Left lung (tissue), 14 donors: ENCODE results near the gene TAPBP. TPM values are rescaled to one million over a fixed set of nuclear protein-coding genes. Genes with fewer than 3 reads are reported as not detected.
"Not testable (repeated sequence)": the region's sequence is repeated elsewhere in the genome, so short reads cannot be mapped to it uniquely, and the experiment has no call there.

Experiments used
- ATAC-seq: fragments of 200-7000 bp; cut with Tn5 transposase; one replicate; pipeline ENCODE4 v1.9.1; 2020; ENCODE audit warnings: moderate library complexity
- DNase-seq, 4 donors: peaks; one replicate each; pipeline ENCODE4 v3.0.0-alpha.2; 2013 to 2020
- H3K27ac ChIP-seq, 2 donors: fragments of 200-600 bp; sonication (generic) in 1 of 2; one replicate each; pipeline versions ENCODE4 v1.5.0 to v1.8.0; 2020 to 2021
- H3K27me3 ChIP-seq, 2 donors: fragments of 200-600 bp; sonication (generic) in 1 of 2; one replicate each; pipeline versions ENCODE4 v1.5.0 to v1.8.0; 2020 to 2021
- H3K36me3 ChIP-seq, 2 donors: fragments of 200-600 bp; sonication (generic) in 1 of 2; one replicate each; pipeline versions ENCODE4 v1.5.0 to v1.8.0; 2020 to 2021
- H3K4me1 ChIP-seq, 2 donors: fragments of 200-600 bp; one replicate each; pipeline ENCODE4 v1.8.0; 2021
- H3K4me3 ChIP-seq, 2 donors: fragments of 200-600 bp; sonication (generic) in 1 of 2; one replicate each; pipeline versions ENCODE4 v1.5.0 to v1.8.0; 2020 to 2021; ENCODE audit warnings: mild to moderate bottlenecking in 1 of 2
- H3K9me3 ChIP-seq, 2 donors: fragments of 200-600 bp; sonication (generic) in 1 of 2; one replicate each; pipeline versions ENCODE4 v1.5.0 to v1.8.0; 2020 to 2021
- intact Hi-C, 2 donors: fragments of 100-400 bp; cut with DNase I; formaldehyde crosslinking; loops; one replicate each; pipeline versions ENCODE4 v1.11.2 to v1.14.2; 2022
- long read RNA-seq, 12 donors: library from polyadenylated mRNA in 2 of 12; unstranded in 2 of 12; transcript quantifications; one replicate each; pipeline ENCODE4 v2.0.0 and lab custom pipeline, GENCODE V29; 2019 to 2026
- polyA plus RNA-seq, 6 donors: library from polyadenylated mRNA; unstranded; fragments of 120-200 nt; gene quantifications; one replicate each; pipeline ENCODE4 v1.2.1, GENCODE V29; 2013; ENCODE audit not compliant: insufficient read length in 6 of 6
- total RNA-seq, 2 donors: library from RNA; stranded (reverse); fragmentation: NEBNext Ultra II Directional; extraction: Animal tissue kit (Norgen Biotek cat#: 25700); gene quantifications; one replicate each; pipeline ENCODE4 v1.2.1, GENCODE V29; 2021
- TF ChIP-seq, protein P1 (sequence below), 2 donors: fragments of 200-600 bp; sonication (generic) in 1 of 2; IDR thresholded peaks; one replicate each; pipeline versions ENCODE4 v1.5.0 to v1.8.0; 2021; ENCODE audit warnings: antibody characterized with exemption in 2 of 2
- donor health status: DM: no; HTN: yes; CAD: no.
- donor health status: DM: no; HTN: no; CAD: no.

Gene TAPBP
- total RNA-seq: 100 to 1,000 TPM; 227 to 243 TPM
- 10 to 100 TPM; 41.5 to 60.2 (median 45.1) TPM for polyA plus RNA-seq
- long read RNA-seq, donor 1, partial matches to known transcripts: 7 of 14 reads
- long read RNA-seq, donor 1, other reads (novel, unspliced or antisense): 0 of 14 reads
- long read RNA-seq, donor 2, transcript TAPBP-234 (8 exons, 3,759 nt): major isoform, 8 of 83 reads
- long read RNA-seq, donor 2, partial matches to known transcripts: 71 of 83 reads
- long read RNA-seq, donor 2, other reads (novel, unspliced or antisense): 0 of 83 reads
- long read RNA-seq, donor 3, transcript TAPBP-234 (8 exons, 3,759 nt): major isoform, 5 of 5 reads
- long read RNA-seq, donor 3, partial matches to known transcripts: 0 of 5 reads
- long read RNA-seq, donor 3, other reads (novel, unspliced or antisense): 0 of 5 reads
- long read RNA-seq, donor 4, transcript TAPBP-234 (8 exons, 3,759 nt): major isoform, 14 of 42 reads
- long read RNA-seq, donor 4, partial matches to known transcripts: 21 of 42 reads
- long read RNA-seq, donor 4, other reads (novel, unspliced or antisense): 5 of 42 reads
- long read RNA-seq, donor 5, partial matches to known transcripts: 0 of 8 reads
- long read RNA-seq, donor 5, other reads (novel, unspliced or antisense): 0 of 8 reads
- long read RNA-seq, donor 6, partial matches to known transcripts: 0 of 9 reads
- long read RNA-seq, donor 6, other reads (novel, unspliced or antisense): 0 of 9 reads
- long read RNA-seq, donor 7, partial matches to known transcripts: 0 of 5 reads
- long read RNA-seq, donor 7, other reads (novel, unspliced or antisense): 0 of 5 reads
- long read RNA-seq, donor 8, transcript TAPBP-234 (8 exons, 3,759 nt): major isoform, 10 of 23 reads
- long read RNA-seq, donor 8, partial matches to known transcripts: 8 of 23 reads
- long read RNA-seq, donor 8, other reads (novel, unspliced or antisense): 0 of 23 reads
- long read RNA-seq, donor 9: 0 reads
- long read RNA-seq, donor 10, transcript TAPBP-234 (8 exons, 3,759 nt): major isoform, 17 of 33 reads
- long read RNA-seq, donor 10, partial matches to known transcripts: 4 of 33 reads
- long read RNA-seq, donor 10, other reads (novel, unspliced or antisense): 10 of 33 reads
- long read RNA-seq, donor 11, partial matches to known transcripts: 8 of 15 reads
- long read RNA-seq, donor 11, other reads (novel, unspliced or antisense): 0 of 15 reads
- long read RNA-seq, donor 12, transcript TAPBP-234 (8 exons, 3,759 nt): major isoform, 6 of 10 reads
- long read RNA-seq, donor 12, partial matches to known transcripts: 0 of 10 reads
- long read RNA-seq, donor 12, other reads (novel, unspliced or antisense): 0 of 10 reads

DNA sequence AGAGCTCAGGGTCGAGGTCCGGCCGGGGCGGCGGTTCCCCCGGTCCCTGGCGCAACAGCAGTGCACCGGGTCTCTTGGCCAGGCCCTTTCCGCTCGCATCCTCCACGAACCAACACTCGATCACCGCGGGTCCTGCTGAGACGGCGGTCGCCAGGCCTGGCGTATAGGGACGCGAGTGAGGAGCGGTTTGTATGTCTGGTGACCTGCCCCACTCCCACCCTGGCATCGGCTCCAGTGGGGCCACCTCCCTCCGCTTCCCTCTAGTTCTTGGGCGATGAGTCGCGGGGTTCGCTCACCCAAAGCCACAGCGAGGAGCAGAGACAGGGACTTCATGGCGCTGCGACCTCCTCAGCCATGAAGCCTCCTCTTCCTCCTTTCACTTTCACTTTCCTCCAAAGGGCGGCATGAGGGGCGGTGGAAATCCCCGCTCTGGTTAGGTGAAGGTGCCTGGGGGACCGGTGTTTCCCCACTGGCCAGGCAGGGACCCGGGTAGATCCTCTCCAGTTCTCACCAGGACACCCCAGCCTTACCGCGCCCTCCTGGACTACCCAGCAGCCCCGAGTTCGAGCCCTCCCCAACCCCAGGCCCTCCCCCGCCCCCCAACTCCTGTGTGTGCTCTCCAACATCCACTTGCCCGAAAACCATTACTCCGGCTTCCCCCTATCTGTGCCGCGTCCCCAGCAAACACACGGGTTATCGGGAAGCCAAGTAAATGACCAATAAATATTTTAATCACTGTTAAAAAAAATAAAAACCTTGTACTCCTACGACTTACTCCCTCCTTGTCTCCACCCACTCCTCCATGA is at the start of gene TAPBP:
TSS of gene TAPBP (minus strand) at position 370 of the 806 bp plus-strand sequence. CDS start at position 333, 37 bp downstream.
- TF ChIP-seq, protein P1, sequence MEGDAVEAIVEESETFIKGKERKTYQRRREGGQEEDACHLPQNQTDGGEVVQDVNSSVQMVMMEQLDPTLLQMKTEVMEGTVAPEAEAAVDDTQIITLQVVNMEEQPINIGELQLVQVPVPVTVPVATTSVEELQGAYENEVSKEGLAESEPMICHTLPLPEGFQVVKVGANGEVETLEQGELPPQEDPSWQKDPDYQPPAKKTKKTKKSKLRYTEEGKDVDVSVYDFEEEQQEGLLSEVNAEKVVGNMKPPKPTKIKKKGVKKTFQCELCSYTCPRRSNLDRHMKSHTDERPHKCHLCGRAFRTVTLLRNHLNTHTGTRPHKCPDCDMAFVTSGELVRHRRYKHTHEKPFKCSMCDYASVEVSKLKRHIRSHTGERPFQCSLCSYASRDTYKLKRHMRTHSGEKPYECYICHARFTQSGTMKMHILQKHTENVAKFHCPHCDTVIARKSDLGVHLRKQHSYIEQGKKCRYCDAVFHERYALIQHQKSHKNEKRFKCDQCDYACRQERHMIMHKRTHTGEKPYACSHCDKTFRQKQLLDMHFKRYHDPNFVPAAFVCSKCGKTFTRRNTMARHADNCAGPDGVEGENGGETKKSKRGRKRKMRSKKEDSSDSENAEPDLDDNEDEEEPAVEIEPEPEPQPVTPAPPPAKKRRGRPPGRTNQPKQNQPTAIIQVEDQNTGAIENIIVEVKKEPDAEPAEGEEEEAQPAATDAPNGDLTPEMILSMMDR (IDR thresholded peaks at IDR 0.05): no peak
- intact Hi-C loops: loop anchor here in 1 of 2 donors (10.0 kb wide), 1 partner anchor 101 kb away; the partner anchor contains the start of genes CUTA and PHF1
- peak; percentile 30 for ATAC-seq
- peak within 1 kb of the TSS; percentile 81 to 97 for H3K4me3 ChIP-seq
- H3K9me3 ChIP-seq: no peaks in the 10 kb centered on the region
- peaks cover 0 to 40% of the 10 kb centered on the region in 2 donors for H3K36me3 ChIP-seq
- H3K27ac ChIP-seq: peak within 1 kb of the TSS; percentile 97 to 100
- DNase-seq: peak; percentile 63 to 89 (median 74)
- no peaks in the 10 kb centered on the region for H3K27me3 ChIP-seq
- H3K4me1 ChIP-seq: peaks cover 20 to 65% of the 10 kb centered on the region in 2 donors

DNA sequence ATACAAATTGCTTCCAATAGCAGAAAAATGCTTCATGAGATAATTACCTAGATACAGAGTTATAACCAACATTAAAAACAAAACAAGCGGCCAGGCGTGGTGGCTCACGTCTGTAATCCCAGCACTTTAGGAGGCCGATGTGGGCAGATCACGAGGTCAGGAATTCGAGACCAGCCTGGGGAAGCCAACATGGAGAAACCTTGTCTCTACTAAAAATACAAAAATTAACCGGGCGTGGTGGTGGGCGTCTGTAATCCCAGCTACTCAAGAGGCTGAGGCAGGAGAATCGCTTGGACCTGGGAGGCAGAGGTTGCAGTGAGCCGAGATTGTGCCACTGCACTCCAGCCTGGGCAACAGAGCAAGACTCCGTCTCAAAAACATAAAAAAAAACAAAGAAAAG is 49.6 kb upstream of the TAPBP start:
- H3K27ac ChIP-seq, H3K27me3 ChIP-seq, H3K4me1 ChIP-seq, H3K9me3 ChIP-seq, H3K36me3 ChIP-seq, DNase-seq, H3K4me3 ChIP-seq, intact Hi-C loops, ATAC-seq: not testable (repeated sequence)

DNA sequence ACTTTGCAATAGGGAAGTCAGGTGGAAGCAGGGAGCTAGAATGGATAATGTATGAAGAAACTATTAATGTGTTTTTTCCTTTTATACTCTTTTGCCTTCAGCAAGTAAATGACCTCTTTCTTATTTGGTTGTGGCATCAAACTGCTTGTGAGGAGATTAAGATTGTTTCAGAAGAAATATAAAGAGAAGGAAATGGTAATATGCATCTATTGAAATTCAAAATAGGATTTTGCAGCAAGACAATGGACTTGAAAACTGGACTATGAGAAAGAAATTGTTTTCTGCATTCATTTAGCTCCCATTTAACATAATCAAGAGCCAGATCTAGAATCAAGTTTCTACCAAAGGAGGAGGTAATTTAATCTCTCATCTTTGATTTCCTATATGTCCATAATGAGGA is 45.5 kb upstream of the TAPBP start:
- DNase-seq (no peak), ATAC-seq (no peak)
- Histone ChIP-seq H3K4me1 (peaks cover 0 to 5% of the 10 kb centered on the region in 2 donors), H3K27ac (no peak overlapping the region), H3K4me3 (no peak overlapping the region), H3K9me3 (no peaks in the 10 kb centered on the region), H3K27me3 (peaks cover 0 to 4% of the 10 kb centered on the region in 2 donors), H3K36me3 (no peaks in the 10 kb centered on the region)
- TF ChIP-seq, protein P1 (IDR thresholded peaks at IDR 0.05): no peak
- intact Hi-C loops: no loop called here

DNA sequence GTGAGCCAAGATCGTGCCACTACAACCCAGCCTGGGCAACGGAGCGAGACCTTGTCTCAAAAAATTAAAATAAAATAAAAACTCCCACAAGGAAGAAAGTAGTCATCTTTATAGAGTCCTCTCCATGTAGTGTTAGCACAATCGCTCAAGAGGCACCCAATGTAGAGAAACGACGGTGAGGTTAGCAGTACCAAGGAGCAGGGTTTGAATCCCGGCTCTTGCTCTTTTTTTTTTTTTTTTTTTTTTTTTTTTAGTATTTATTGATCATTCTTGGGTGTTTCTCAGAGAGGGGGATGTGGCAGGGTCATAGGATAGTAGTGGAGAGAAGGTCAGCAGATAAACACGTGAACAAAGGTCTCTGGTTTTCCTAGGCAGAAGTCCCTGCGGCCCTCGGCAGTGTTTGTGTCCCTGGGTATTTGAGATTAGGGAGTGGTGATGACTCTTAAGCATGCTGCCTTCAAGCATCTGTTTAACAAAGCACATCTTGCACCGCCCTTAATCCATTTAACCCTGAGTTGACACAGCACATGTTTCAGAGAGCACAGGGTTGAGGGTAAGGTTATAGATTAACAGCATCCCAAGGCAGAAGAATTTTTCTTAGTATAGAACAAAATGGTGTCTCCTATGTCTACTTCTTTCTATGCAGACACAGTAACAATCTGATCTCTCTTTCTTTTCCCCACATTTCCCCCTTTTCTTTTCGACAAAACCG is 43.4 kb upstream of the TAPBP start:
- H3K4me1 ChIP-seq, H3K27me3 ChIP-seq, DNase-seq, intact Hi-C loops, H3K36me3 ChIP-seq, H3K9me3 ChIP-seq, H3K4me3 ChIP-seq, H3K27ac ChIP-seq: not testable (repeated sequence)
- peak; percentile 34 for ATAC-seq

DNA sequence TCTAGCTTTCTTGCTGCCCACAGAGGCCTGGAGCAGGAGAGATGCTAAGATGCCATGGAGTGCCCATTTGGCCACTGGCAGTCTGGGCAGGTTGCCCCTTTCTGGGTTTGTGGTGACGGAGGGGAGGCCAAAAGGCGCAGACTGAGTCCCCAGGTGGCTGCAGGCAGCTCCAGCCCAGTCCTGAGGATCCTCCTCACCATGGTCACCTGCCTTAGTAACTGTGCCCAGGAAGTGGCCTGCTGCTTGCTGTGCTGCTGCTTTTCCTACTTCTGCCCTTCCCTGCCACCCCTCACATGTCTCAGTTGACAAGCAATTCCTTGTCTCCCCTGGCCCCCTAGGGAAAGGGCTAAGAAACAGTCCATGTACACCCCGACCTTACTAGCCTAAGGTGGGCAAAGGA is 42.4 kb upstream of the TAPBP start:
- no peak for DNase-seq
- ATAC-seq: no peak
- no peaks in the 10 kb centered on the region for H3K36me3 ChIP-seq
- TF ChIP-seq, protein P1 (IDR thresholded peaks at IDR 0.05): no peak
- intact Hi-C loops: no loop called here
- no peak overlapping the region for H3K4me3 ChIP-seq
- H3K9me3 ChIP-seq: no peaks in the 10 kb centered on the region
- H3K27me3 ChIP-seq: peaks cover 0 to 4% of the 10 kb centered on the region in 2 donors
- peak overlapping the region in 1 of 2 donors; percentile 5 for H3K27ac ChIP-seq
- H3K4me1 ChIP-seq: no peaks in the 10 kb centered on the region

DNA sequence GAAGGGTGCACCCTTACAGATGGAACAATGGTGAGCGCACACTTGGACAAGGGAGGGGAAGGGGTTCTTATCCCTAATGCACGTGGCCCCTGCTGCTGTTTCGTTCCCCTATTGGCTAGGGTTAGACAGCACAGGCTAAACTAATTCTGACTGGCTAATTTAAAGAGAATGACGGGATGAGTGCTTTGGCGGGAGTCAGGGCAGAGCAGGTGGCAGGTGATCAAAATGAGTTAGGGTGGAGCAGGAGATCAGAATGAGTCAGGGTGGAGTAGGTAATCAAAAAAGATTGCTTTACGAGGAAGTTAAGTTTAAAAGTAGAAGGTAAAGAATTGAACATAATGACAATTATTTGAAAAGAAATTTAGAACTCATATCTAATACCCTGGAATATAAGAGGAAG is 42.0 kb upstream of the TAPBP start:
- H3K4me1 ChIP-seq, H3K27me3 ChIP-seq, DNase-seq, H3K4me3 ChIP-seq, H3K9me3 ChIP-seq, ATAC-seq, intact Hi-C loops, H3K36me3 ChIP-seq: not testable (repeated sequence)
- H3K27ac ChIP-seq: peak overlapping the region in 1 of 2 donors; percentile 5
